Vagina (tissue), 2 donors: ENCODE results near the gene ZNF579.
"Not testable (repeated sequence)": the region's sequence is repeated elsewhere in the genome, so short reads cannot be mapped to it uniquely, and the experiment has no call there.

Experiments
- POLR2A ChIP-seq, 2 donors: fragments of 450-650 bp; IDR thresholded peaks; one replicate each; pipeline ENCODE4 v1.6.1; 2017; ENCODE audit warnings: antibody characterized with exemption in 2 of 2, mild to moderate bottlenecking in 2 of 2, moderate library complexity in 2 of 2
- POLR2AphosphoS5 ChIP-seq, 2 donors: sonication (generic); formaldehyde crosslinking; IDR thresholded peaks; one replicate each; pipeline ENCODE4 v1.9.0; 2017; ENCODE audit warnings: antibody characterized with exemption in 2 of 2, mild to moderate bottlenecking in 2 of 2, low read depth in 1 of 2; ENCODE audit not compliant: insufficient read depth in 1 of 2
- TF ChIP-seq, protein P1 (sequence below), 3 experiments: fragments of 450-650 bp in 2 of 3; fragments of 200-600 bp in 1 of 3; sonication (generic) in 1 of 3; IDR thresholded peaks; one replicate each; pipeline ENCODE4 v1.5.1; 2017 to 2019; ENCODE audit warnings: antibody characterized with exemption in 3 of 3, mild to moderate bottlenecking in 2 of 3, moderate library complexity in 2 of 3

DNA sequence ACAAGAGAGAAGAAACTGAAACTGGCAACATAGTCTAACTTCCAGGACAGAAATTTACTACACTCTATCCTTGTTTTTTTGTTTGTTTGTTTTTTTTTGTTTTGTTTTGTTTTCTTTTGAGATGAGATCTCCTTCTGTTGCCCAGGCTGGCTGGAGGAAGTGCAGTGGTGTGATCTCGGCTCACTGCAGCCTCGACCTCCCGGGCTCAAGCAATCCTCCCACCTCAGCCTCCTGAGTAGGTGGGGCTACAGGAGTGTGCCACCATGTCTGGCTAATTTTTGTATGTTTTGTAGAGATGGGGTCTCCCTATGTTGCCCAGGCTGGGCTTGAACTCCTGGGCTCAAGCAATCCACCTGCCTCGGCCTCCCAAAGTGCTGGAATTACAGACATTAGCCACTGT lies 1.6 kb upstream of the ZNF579 start:
- TF ChIP-seq, protein P1, sequence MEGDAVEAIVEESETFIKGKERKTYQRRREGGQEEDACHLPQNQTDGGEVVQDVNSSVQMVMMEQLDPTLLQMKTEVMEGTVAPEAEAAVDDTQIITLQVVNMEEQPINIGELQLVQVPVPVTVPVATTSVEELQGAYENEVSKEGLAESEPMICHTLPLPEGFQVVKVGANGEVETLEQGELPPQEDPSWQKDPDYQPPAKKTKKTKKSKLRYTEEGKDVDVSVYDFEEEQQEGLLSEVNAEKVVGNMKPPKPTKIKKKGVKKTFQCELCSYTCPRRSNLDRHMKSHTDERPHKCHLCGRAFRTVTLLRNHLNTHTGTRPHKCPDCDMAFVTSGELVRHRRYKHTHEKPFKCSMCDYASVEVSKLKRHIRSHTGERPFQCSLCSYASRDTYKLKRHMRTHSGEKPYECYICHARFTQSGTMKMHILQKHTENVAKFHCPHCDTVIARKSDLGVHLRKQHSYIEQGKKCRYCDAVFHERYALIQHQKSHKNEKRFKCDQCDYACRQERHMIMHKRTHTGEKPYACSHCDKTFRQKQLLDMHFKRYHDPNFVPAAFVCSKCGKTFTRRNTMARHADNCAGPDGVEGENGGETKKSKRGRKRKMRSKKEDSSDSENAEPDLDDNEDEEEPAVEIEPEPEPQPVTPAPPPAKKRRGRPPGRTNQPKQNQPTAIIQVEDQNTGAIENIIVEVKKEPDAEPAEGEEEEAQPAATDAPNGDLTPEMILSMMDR (IDR thresholded peaks at IDR 0.05) = not testable (repeated sequence)
- TF ChIP-seq POLR2AphosphoS5 (IDR thresholded peaks at IDR 0.05; ENCODE audit: insufficient read depth in 1 of 2, low read depth in 1 of 2); POLR2A (IDR thresholded peaks at IDR 0.05): not testable (repeated sequence)
